GM18498 (cell line): ENCODE results near the gene SMG5.
"Not testable (repeated sequence)": the region's sequence is repeated elsewhere in the genome, so short reads cannot be mapped to it uniquely, and the experiment has no call there.

Source experiments
- ATAC-seq: cut with Tn5 transposase; IDR thresholded peaks from one replicate; pipeline ENCODE4 v1.9.1; 2021; ENCODE audit warnings: mild to moderate bottlenecking, moderate library complexity; ENCODE audit not compliant: unreplicated experiment

The SMG5 gene, protein sequence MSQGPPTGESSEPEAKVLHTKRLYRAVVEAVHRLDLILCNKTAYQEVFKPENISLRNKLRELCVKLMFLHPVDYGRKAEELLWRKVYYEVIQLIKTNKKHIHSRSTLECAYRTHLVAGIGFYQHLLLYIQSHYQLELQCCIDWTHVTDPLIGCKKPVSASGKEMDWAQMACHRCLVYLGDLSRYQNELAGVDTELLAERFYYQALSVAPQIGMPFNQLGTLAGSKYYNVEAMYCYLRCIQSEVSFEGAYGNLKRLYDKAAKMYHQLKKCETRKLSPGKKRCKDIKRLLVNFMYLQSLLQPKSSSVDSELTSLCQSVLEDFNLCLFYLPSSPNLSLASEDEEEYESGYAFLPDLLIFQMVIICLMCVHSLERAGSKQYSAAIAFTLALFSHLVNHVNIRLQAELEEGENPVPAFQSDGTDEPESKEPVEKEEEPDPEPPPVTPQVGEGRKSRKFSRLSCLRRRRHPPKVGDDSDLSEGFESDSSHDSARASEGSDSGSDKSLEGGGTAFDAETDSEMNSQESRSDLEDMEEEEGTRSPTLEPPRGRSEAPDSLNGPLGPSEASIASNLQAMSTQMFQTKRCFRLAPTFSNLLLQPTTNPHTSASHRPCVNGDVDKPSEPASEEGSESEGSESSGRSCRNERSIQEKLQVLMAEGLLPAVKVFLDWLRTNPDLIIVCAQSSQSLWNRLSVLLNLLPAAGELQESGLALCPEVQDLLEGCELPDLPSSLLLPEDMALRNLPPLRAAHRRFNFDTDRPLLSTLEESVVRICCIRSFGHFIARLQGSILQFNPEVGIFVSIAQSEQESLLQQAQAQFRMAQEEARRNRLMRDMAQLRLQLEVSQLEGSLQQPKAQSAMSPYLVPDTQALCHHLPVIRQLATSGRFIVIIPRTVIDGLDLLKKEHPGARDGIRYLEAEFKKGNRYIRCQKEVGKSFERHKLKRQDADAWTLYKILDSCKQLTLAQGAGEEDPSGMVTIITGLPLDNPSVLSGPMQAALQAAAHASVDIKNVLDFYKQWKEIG

DNA sequence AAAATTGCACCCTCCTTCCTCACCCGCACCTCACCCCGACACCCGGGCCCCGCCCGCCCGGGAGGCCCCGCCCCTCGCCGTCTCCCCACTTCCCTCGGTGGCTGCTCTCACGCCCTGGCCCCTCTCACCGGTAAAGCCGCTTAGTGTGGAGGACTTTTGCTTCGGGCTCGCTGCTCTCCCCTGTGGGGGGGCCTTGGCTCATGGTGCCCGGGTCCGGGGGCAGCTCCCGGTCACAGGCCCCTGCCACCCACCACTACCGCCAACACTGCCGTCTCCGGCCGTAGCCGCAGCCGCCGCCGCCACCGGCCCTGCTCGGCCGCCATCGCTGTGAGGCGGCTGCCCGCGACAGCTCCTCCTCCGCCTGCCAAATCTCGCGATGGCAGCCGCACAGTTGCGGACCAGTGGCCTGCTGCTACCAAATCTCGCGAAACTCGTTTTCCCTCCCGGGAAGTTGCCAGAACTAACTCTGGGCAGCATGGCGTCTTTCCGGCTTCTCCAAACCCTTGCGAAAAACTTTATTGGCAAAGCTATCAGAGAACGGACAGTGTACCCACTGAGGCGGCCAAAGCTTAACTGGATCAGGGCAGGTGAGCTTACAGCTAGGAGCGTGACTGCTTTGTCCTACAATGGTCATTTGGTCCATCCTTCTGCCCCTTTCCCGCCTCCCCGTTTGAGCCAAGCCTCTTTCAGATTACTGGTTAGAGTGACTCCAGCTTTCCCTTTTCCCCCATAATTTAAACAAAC lies at the start of gene SMG5:
Gene SMG5, minus strand, starts transcription at position 347 of the 744 bp plus-strand sequence. Its CDS starts 145 bp downstream, at position 202.
- peak; percentile 85 for ATAC-seq

DNA sequence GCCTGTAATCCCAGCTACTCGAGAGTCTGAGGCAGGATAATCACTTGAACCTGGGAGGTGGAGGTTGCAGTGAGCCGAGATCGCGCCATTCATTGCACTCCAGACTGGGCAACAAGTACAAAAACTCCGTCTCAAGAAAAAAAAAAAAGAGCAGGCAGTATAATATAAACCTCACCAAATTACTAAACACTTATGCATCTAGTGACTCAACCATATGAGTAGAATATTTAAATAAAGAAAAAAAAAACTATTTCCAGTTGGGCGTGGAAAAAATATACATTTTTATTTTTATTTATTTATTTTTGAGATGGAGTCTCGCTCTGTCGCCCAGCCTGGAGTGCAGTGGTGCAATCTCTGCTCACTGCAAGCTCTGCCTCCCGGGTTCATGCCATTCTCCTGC lies 40.6 kb upstream of the SMG5 start:
- not testable (repeated sequence) for ATAC-seq

DNA sequence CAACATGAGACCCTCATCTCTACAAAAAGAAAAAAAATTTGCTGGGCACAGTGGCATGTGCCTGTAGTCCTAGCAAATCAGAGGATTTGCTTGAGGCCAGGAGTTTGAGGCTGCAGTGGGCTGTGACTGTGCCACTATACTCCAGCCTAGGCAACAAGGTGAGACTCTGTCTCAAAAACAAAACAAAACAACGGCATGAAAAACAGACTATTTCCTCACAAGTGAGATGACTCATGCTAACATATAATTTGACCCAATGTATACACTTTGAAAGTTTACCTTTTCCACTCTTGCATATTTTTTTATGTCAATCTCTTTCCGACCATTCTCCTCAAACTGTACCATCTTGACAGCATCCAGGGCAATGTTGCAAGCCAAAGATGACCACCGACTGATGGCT lies 37.9 kb upstream of the SMG5 start:
- no peak for ATAC-seq

DNA sequence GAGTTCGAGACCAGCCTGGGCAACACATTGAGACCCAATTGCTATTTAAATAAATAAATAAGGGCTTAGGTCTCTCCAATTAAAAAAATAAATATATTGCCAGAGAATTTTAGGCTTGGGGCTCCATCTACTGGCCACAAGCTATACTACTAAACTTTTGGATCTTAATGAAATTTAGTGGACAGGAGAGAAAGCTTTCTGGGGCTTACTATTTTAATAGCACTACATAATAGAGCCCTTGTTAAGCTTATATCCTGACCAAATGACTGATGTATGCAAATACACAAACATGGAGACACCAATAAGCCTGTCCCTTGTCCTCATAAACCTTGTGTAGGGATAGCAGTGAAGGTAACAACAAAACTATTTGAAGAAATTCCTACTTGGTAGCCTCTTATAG lies 37.0 kb upstream of the SMG5 start:
- no peak for ATAC-seq

DNA sequence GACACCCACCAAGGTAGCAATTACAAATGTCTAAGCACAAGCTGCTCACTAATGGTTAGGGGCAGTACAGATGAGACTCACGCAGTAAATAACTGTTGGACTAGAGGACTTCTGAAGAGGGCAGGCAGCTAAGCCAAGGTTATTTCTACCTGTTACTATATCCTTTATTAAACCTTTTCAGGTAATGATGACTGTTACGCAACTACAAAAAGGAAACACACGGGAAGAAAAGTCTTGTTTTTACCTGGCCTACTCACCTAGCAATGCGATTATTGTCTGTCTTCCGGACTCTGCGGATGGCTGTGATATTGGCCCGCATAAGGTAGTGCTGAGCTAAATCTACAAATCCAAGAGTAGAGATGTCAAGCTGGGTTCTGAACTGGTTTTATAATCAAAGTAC lies 34.3 kb upstream of the SMG5 start:
- ATAC-seq: no peak

DNA sequence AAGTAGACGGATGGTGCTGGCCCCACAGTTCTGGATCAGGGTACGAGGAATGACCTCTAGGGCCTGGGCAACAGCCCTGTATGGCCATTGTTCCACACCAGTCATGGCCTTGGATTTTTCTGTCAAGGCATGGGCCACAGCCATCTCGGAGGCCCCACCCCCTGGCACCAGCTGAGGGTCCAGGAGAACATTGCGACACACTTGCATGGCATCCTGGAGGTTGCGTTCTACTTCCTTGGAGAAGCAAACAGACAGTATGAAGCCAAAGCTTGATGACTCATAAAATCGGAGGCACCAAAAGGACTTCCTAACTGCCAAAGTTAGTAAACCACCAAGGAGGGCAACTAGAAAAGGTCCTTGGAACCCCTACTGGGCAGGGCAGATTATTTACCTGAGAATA lies 28.3 kb upstream of the SMG5 start:
- no peak for ATAC-seq

DNA sequence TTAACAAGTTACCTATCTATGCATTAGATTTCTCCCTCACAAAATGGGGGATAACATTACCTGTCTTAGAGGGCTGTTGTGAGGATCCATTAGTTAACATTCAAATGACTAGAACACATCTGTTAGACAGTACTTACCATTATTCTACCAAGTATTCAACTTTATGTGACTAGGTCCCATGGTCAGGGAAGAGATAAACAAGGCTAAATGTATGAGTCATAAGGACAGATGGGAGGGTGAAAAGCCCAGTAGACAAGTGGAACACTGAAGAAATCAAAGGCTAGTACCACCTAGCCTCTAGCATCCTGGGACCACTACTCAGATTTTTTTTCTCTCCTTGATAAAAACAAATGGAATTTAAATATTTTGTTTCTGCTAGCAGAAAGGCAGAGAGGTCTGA lies 25.5 kb upstream of the SMG5 start:
- ATAC-seq: no peak

DNA sequence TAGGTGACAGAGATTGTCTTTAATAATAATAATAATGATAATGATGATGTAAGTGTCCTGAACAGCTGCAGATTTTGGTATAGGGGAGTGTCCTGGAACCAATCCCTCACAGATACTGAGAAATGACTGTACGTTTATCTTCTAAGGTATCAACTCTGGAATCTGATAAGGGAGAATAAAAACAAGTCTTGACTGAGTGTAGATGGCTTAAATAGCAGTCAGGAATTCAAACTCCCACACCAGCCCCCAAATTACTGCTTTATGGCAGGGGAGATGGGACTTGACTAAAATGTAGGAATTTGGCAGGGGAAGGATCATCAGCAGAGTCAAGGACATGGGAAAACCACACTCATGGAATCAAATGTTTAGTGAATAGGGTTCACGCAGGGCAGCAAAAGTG lies 22.6 kb upstream of the SMG5 start:
- no peak for ATAC-seq

DNA sequence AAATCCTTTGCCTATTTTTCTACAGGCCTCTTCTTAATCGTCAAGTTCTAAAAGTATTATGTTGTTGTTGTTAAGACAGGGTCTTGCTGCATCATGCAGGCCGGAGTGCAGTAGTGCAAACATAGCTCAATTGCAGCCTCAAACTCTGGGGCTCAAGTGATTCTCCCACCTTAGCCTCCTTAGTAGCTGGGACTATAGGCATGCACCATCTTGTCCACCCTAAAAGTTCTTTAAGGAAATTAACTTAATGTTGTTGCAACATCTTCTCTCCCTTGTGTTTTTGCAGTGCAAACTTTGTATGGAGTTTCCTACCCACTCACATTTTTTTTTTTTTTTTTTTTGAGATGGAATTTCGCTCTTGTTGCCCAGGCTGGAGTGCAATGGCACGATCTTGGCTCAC lies 20.6 kb upstream of the SMG5 start:
- no peak for ATAC-seq

DNA sequence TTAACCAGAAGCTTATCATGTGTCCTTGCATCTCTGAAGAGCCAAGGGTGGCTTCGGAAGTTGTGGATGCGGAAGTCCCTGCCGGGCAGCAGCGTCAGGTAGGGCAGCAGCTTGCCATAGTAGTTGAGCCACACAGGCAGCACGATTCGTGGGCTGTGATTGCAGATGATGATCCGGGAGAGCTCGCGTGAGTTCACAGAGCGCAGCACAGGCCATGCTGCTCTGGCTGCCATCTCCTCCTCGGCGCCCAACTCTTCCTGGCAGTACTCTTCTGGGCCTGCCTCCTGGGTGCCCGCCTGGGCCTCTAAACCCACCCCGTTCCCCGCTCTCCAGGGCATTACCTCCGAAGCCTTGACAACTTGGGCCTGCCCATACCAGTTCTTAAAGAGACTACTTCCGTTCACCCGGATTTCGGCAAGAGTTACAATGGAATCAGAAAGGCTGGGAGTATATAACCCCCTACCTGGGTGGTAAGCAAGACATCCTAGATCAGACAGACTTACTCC lies 16.3 kb upstream of the SMG5 start, which contains the start of gene VHLL:
Gene VHLL, minus strand, starts transcription at position 456 of the 506 bp plus-strand sequence. Its CDS starts 118 bp downstream, at position 338.
- no peak for ATAC-seq

DNA sequence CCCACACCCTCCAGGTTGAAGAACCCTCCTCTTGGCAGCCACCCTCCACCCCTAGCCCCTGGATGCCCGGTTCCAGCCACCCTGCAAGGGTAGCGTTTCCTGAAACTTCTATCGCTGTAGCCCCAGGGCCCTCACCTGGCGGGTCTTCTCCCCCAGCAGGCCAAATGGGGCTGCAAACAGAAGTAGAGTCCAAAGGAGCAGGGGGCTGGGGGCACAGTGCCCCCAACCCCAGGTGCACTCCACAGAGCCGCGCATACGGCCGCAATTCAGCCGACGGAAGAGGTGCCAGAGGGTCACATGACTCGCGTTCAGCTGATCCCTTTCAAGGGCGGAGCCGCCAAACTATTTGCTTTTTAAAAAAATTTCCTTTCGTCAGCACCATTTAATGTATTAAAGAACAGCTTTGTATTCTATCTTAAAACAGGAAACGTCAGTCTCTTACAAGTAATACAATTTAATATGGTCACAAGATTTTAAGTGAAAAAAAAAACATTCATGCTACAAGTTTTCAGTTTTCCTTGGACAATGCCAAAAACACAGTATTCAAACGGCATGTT lies 12.8 kb upstream of the SMG5 start, which contains the start of gene GLMP:
Gene GLMP, minus strand, starts transcription at position 289 of the 557 bp plus-strand sequence. Its CDS starts 34 bp downstream, at position 255.
- no peak for ATAC-seq

DNA sequence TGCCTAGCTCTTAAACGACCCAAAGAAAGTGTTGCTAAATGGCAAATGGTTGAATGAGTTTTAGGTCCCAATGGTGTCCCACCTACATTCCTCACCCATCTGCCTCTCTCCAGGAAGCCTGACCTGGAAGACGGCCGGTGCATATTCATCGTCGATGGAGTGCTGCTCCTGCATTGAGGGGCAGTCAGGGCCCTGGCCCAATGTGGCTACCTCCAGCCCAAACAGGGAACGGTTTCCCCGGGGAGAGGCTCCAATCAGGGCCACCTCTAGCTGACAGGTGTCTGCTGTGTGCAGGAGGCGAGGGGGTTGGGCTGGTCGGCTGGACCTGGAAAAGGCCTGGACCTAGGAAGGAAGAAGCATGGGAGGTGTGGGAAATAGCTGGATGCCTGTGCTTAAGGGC lies 11.3 kb upstream of the SMG5 start:
- no peak for ATAC-seq

DNA sequence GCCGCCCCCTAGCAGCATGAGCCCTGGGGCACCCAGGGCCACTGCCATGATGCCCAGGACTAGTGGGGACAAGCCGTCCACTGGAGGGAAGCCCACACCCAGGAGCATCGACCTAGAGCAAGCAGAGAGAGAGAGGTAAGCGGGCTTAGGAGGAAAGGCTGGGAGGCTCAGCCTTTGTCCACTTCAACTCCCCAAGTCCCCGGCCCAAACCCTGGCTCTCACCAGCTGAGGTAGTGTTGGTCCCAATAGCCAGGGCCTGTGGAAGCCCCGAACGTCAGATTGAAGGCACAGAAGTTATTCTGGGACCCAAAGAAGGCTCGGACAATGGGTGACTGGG lies 10.4 kb upstream of the SMG5 start:
- no peak for ATAC-seq

DNA sequence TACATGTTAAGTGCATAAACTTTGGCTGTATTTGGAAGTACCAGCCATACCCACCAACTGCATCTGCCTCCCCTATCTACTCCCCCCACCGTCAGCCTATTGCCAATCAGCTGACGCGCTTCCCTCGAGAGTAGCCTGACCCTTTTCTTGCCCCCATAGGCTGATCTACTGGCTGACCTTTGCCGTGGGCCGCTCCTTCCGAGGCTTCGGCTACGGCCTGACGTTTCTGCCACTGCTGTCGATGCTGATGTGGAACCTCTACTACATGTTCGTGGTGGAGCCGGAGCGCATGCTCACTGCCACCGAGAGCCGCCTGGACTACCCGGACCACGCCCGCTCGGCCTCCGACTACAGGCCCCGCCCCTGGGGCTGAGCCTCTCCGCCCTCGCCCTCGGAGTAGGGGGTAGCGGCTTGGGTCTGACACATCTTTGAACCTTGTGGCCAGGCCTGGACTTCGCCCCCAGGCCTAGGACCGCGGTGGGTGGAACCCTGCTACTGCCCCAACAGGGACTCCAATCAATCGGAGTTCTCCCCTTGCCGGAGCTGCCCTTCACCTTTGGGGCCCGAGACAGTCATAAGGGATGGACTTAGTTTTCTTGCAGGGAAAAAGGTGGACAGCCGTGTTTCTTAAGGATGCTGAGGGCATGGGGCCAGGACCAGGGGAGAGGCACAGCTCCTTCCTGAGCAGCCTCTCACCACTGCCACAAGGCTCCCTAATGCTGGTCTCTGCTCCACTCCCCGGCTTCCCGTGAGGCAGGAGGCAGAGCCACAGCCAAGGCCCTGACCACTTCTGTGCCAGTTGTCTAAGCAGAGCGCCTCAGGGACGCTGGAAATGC lies 8.8 kb upstream of the SMG5 start:
- peak; percentile 70 for ATAC-seq

DNA sequence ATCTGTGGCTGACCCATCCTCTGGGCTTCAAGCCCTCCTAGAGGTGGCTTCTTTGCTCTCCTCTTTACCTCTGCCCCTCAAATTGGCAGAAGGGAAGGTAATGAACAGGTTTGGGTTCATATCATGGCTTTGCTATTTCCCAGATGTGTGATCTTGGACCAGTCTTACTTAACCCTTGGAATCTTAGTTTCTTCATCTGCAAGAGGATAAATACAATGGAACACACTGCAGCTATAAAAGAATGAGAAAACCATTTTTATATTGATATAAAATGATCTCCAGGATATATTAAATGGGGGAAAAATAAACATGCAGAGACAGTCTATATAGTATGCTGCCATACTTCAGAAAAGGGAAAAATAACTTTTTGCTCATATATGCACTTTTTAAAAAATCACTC lies 7.2 kb upstream of the SMG5 start:
- no peak for ATAC-seq

DNA sequence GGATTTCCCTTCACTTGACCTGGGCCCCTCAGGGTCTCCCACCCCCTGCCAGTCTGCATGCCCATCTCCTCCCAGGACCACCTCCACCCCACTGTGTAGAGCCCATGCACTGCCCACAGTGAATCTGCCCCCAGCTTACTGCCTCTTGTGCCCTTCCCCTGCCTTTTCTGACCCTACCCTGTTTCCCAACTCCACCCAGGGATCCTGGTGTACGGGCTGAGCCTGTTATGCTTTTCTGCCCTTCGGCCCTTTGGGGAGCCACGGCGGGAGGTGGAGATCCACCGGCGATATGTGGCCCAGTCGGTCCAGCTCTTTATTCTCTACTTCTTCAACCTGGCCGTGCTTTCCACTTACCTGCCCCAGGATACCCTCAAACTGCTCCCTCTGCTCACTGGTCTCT lies 3.4 kb upstream of the SMG5 start:
- ATAC-seq: no peak

DNA sequence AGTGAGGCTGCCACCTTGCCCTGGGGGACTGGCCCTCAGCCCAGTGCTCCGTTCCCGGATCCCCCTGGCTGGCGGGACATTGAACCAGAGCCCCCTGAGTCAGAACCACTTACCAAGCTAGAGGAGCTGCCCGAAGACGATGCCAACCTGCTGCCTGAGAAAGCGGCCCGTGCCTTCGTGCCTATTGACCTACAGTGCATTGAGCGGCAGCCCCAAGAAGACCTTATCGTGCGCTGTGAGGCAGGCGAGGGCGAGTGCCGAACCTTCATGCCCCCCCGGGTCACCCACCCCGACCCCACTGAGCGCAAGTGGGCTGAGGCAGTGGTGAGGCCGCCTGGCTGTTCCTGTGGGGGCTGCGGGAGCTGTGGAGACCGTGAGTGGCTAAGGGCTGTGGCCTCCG lies 2.8 kb upstream of the SMG5 start:
- no peak for ATAC-seq

DNA sequence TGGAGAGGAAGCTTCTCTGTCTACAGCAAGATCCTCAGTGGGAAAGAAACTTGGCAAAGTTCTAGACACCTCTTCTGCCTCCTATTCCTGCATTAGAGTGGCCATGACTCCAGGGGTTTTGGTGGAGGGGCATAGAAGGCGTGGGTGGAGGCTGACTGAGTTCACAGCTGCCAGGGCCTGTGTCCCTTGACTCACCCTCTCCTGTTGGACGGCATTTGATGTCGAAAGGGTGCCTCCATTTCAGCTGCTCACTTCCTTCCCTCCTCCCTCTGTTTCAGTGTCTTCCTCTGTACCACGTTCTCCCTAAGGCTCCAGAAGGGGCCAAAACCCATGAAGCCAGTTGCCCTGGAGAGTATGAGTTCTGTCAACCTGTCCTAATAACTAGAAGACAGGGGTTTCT lies 2.1 kb upstream of the SMG5 start:
- no peak for ATAC-seq

DNA sequence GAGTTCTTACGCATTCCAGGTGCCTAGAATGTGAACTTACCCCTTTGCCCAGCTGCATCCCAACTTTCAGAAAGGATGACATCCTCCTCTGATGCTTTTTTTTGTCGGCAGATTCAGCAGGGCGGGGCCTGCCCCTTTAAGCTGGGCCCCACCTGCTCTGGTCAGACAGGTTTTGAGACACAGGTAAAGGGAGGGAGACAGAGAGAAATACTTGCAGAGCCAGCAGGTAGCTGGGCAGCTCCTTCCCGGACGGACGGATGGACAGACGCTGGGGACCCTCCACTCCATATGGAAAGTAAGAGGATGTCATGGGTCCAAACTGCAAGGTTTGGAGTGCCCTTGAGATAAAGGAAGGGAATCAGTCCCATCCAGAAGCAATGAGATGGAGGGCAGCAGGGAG lies 1.5 kb upstream of the SMG5 start, which contains the start of gene TMEM79:
Gene TMEM79, plus strand, starts transcription at position 214 of the 400 bp plus-strand sequence. CDS start 902 bp downstream, outside the sequence.
- no peak for ATAC-seq
